Activated gamma-delta T cell treated with anti-CD3 and anti-CD28 coated beads, Interleukin-2, amount 50 U/mL, for 16 hours (primary cell): ENCODE measurements around the gene GNL3.
"Not testable (repeated sequence)": the region's sequence is repeated elsewhere in the genome, so short reads cannot be mapped to it uniquely, and the experiment has no call there.

ENCODE experiments used
- DNase-seq: peaks from one replicate; pipeline ENCODE4 v3.0.0-alpha.2; 2020; ENCODE audit warnings: low read depth

The GNL3 gene, protein sequence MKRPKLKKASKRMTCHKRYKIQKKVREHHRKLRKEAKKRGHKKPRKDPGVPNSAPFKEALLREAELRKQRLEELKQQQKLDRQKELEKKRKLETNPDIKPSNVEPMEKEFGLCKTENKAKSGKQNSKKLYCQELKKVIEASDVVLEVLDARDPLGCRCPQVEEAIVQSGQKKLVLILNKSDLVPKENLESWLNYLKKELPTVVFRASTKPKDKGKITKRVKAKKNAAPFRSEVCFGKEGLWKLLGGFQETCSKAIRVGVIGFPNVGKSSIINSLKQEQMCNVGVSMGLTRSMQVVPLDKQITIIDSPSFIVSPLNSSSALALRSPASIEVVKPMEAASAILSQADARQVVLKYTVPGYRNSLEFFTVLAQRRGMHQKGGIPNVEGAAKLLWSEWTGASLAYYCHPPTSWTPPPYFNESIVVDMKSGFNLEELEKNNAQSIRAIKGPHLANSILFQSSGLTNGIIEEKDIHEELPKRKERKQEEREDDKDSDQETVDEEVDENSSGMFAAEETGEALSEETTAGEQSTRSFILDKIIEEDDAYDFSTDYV

DNA sequence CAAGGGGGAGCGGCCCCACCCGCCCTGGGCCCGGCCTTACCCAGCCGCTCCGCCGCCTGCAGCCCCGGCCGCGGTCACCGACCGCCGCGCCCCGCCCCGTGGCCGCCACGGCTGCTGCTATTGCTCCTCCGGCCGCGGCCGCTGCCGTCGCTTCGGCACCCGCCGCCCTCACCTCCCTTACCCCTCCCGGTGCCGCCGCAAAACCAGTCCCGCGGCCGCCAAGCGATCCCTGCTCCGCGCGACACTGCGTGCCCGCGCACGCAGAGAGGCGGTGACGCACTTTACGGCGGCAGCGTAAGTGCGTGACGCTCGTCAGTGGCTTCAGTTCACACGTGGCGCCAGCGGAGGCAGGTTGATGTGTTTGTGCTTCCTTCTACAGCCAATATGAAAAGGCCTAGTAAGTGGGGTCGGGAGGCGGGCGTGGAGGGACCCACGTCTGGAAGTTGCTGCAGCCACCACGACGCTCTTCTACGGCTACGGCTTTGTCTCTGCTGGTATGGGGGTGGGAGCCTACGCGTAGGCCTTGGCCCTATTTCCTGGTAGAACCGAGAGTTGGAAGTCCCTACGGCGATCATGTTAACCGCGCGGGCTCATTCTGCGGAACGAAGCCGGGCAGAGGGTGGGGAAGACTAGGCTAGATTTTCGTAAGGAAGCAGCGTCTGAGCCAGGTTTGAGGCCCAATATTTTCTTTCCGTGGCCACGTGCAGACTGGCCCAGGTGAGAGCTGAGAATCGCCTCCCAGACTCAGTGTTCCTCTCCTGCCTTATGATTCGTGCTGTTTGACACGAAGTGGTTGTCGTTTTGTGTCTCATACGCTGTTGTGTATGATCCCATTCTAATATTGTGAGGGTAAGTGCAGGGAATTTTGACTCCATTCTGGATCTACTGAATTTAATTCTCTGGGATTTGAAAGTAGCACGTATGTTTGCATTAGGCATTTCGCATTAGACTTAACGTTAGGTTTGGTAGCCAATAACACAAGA lies at the start of gene GNL3, which contains the start of gene PBRM1:
TSS of gene GNL3 (plus strand) at position 324 of the 983 bp plus-strand sequence. CDS start at position 385, 61 bp downstream.
TSS of gene PBRM1 (minus strand) at position 205 of the 983 bp plus-strand sequence.
- peak; percentile 85 for DNase-seq

DNA sequence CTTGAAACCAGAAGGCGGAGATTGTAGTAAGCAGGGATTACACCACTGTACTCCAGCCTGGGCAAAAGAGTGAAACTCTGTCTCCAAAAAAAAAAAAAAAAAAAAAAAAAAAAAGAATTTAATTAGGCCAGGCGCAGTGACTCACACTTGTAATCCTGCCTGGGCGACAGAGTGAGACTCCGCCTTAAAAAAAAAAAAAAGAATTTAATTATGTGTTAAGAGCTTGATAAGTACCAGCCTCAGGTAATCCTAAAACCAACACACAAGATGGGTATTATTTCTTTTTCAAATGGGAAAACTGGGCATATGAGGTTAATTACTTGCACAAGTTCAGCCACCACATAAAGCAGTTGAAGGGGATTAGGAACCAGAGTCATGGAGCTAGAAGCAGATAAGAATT lies 49.2 kb upstream of the GNL3 start:
- DNase-seq = no peak

DNA sequence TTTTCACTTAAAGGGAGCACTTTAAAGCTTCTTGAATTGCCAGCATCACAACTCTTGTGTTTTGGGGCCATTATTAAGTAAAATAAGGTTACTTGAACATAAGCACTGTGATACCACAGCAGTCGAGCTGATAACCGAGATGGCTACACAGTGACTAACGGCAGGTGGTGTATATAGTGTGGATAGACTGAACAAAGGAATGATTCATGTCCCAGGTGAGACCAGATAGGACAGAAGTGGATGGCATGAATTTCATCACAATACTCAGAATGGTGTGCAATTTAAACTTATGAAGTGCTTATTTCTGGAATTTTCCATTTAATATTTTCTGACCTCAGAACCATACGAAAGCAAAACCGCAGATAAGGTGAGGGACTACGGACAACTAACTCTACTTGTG lies 40.3 kb upstream of the GNL3 start:
- no peak for DNase-seq

DNA sequence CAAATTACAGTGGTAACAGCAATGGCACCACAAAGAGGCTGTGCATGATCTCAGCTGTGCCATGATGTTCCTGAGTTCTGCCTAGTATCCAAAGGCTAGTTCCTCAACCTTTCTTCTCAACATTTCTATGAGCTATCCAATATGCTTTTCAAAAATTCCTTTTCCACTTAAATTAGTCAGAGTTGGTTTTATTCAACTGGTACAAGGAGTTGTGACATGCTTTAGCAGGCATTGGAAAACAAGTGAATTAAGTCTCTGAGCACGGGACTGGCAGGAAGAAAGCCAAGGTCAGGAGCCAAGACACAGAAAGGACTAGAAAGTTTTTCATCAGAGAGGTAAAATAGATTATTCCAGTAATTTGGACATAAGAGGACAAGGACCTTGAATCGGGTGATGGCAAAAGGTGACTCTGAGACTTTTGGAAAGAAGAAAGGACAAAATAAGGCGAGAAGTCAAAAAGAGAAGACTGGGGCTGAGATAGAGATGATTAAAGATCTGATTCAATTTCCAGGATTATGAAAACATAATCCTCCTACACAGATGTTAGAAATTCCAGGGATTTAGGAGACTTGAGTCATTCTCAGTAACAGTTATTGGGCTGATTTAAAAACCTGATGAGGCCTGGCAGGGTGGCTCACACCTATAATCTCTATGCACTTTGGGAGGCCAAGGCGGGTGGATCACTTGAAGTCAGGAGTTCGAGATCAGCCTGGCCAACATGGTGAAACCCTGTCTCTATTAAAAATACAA lies 36.2 kb upstream of the GNL3 start:
- no peak for DNase-seq

DNA sequence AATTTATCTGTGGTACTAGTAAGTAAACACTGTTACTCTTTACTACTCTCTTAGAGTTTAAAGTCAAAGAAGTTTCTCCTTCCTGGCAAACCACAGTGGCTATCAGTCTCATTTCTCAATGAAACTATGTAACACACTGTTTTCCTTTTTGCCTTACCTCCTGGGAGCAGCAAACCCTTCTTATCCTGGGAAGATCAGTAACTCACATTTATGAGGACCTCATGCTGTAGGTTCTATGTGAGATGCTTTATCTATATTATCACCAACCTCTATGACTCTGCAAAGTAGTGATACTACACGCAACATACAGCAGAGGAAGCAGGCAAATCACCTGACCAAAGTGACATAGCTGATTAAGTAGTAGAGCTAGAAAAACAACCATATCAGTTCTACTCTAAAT lies 35.4 kb upstream of the GNL3 start:
- DNase-seq = no peak

DNA sequence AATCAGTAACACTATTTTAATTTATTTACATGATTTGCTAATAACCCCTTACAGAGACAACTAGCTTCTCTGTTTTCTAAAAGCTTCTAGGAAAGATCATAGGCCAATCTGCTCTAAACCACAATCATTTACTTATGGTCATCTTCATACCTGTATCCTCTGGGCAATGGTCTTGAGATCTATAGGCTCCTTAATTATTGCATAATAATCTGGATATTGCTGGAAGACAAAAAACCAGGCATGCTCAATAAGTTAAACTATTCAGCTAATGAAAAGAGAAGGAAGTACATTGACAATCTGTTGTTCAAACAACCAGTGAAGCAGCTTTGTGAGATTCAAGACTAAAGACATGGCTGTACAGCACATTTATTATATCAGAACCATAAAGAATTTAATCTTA lies 34.2 kb upstream of the GNL3 start:
- DNase-seq = no peak

DNA sequence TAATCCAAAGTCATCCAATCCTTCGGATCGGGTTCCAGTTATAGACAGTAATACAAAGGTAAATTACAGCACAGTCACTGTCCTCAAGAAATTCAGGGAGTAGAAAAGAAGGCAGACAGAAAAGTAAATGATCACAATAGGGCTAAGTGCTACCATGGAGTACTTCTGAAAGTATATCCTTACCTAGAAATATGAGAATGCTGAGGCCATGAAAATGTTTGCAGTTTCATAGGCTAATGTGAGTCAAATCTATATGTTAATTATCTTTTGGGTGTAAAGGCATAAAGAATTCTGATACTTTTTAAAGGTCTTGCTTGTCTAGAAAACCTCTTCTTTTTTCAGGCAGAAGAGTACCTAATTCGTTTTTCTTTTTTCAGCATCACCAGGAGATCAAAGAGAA lies 29.9 kb upstream of the GNL3 start:
- no peak for DNase-seq

DNA sequence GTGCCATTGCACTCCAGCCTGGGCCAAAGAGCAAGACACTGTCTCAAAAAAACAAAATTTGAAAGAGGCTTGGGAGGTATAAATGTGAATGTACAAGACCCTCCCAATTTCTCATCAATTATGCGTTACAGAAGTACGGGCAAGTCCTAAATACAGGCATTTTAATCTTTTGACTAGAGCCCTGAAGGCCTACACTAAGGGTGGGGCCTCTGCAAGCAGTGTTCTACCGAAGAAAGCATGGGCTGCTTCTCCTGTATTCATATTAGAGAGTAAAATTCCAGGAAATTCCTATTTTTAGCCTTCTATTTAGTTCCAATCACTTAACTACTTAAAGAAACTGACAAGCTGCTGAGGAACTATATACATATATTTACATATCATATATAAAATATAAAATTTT lies 25.8 kb upstream of the GNL3 start:
- DNase-seq = no peak

DNA sequence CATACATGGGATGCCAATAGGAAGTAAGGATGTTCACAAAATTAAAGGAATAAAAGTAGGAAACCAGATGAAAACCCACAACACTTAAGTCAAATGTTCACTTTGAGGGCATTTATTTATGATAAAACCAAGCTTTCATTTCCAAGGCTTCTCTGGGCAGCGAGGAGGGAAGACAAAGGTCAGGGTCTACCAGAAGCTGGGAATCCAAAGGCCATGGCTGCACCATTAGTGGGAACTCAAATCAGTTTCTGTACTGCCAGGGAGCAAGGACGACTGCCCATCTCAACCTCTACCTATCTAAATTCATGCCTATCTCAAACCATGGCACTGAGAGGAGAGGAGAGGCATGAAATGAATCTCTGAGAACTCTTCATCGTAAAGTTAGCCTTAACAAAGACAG lies 22.7 kb upstream of the GNL3 start:
- no peak for DNase-seq

DNA sequence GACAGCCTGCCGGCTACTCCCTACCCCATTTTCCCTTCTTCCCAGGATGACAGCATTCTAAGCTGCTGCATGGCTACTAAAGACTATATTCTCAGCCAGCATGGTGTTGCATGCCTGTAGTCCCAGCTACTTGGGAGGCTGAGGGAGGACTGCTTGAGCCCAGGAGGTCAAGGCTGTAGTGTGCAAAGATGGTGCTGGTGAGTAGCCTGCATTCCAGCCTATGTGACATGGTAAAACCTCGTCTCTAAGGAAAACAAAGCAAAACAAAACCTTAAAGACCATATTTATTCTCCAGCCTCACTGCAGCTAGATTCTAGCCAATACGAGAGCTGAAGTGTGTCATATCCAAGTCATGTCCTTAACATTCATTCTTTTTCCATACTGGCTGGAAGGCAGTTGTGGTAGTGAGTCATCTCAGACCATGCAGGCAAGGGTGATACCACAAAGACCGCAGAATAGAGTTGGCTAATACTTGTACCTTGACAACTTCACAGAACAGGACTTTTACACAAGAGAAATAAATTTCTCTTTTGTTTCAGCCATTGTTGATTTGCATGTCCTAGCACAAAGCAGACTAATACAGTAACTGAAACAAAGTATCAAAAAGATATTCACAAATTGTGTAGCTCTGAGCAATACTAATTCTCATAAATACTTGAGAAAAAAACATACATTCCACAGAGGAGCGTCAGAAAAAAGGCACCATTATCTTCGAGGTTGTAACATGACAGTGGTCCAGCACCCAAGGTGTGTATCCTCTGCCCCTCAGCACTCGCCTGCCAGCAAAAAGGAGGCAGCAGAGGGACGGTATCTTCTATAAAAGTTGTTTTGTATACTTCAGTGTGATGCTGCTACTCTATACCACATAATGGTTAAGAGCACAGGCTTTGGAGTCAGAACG lies 15.0 kb upstream of the GNL3 start:
- DNase-seq = no peak

DNA sequence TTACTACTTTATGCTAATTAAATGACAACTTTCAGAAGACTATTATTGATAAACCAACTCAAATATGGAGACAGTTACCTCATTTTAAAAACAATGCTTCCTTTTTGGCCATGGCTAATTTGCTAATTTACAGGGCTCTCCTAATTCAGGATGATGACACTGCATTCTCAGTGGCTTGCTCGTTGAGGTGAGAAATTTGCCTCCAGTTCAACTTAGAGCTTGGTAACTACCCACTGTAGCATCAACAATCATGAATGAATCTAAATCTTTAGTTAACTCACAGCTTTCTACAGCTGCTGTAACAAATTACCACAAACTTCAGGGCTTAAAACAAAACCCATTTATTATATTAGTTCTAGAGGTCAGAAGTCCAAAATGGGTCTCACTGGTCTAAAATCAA lies 14.2 kb upstream of the GNL3 start:
- DNase-seq = no peak

DNA sequence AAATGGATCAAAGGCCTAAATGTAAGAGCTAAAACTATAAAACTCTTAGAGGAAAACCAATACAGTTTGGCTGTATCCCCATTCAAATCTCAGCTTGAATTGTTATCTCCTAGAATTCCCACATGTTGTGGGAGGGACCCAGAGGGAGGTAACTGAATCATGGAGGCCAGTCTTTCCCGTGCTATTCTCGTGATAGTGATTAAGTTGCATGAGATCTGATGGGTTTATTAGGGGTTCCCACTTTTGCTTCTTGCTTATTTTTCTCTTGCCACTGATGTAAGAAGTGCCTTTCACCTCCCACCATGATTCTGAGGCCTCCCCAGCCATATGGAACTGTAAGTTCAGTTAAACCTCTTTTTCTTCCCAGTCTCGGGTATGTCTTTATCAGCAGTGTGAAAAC lies 9.6 kb upstream of the GNL3 start:
- DNase-seq = not testable (repeated sequence)

DNA sequence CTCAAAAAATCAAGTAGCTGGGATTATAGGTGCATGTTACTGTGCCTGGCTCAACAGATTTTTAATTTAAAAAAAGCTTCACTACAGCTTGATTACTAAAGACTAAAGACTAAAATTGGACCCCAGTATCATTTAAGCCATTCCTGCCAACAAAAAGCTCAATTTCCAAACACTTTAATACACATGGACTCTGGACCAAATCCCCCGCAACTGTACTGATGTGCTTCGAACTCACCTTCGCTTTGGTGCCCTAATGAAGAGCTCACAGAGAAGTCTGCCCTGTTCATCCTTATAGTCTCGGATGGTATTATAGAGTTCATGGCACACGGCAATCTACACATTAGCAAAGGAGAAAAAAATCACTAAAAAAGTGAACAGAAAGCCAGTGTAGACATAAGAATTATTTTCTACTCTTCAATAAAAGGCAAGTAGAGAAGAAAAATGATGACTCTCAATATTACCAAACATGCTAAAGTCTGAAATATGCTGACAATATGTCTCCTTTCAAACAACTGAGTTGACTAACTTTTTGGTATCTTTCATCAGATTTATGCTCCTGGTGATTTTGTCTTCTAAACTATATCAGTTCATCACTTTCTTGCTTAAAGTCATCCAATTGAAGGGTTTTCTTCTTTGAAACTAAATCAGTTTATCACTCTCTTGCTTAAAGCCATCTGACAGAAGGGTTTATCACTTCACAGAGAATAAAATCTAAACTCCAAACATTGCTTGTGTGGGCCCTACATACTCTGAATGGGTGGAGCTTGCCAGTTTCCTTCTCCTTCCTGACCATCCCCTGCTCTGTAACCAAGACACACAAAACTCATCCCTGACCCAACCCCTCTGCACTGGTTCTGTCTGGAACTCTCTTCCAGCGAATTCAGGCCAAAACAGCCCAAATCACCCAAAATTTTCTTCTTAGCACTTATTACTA lies 7.3 kb upstream of the GNL3 start:
- no peak for DNase-seq

DNA sequence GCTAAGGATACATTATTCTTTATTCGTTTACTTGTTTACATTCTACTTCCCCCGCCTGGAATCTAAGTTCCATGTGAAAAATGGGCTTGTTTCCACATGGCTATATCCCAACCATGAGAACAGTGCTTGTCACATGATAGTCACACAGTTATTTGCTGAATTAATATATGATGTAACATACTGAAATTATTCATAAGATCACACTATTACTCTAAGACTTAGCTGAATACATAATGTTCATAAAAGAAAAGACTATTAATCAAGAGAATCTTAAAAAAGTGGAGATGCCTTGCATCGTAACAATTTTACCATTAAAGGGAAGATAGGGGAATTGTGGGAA lies 6.7 kb upstream of the GNL3 start:
- no peak for DNase-seq

DNA sequence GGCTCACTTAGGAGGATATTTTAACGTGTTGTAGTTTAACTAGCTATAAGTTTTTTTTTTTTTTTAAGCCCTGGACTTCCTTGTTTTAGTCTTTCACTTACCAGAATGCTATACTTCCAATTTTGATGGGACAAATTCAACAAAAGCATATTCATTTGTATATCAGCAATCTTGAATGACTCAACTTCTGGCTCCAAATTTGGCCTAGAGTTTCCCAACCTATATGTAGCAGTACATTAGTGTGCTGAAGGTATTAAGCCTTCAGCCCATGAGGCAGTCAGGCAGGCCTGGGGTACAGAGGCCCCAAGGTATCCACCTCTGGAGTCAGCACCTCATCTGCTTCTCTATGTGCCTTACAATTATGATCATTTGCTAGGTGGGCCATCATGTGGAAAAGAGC lies 6.0 kb upstream of the GNL3 start:
- DNase-seq = no peak

DNA sequence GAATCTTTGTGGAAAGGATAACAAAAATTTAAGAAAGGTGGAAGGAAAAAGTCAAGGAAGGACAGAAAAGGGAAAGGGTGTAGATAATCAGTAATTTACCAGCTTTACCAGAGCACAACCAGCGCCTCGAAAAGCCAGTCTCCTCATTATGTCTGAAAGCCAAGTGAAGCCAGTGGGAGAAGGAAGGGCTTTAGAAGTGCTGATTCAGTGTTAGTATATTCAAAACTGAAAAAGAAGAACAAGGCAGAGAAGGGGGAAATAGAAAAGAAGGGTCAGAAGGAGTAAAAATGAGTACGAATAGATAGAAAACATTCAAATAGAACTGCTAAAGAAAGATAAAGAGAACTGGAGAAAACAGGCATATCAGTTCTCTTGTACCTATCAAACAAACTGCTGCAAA lies 4.2 kb upstream of the GNL3 start:
- no peak for DNase-seq

DNA sequence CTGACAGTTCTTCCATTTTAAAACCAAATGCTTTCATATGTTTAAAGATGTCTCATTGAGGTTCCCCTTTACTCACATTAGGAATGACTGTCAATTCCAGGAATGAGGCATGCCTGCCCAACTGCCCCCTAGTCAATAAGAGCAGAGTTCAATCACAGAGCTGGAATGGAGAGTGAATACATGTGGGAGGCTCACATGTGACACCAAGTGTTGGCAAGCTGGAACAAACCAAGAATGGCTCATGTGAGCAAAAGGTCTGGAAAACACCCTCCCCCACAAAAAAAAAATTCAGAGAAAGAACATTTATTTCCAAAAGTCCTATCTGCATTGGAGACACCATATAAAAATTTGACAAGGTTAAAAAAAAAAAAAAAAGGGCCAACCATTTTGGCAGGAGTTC lies 3.8 kb upstream of the GNL3 start:
- DNase-seq = no peak

DNA sequence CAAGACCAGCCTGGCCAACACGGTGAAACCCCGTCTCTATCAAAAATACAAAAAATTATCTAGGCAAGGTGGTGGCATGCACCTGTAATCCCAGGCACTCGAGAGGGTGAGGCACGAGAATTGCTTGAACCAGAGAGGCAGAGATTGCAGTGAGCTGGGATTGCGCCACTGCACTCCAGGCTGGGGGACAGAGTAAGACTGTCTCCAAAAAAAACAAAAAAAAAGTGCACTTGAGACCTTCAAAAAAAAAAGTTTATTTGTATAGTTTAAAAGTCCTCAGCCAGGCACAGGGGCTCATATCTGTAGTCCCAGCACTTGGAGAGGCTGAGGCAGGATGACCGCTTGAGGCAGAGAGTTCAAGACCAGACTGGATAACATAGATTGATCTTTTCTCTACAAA lies 2.2 kb upstream of the GNL3 start:
- DNase-seq = no peak

DNA sequence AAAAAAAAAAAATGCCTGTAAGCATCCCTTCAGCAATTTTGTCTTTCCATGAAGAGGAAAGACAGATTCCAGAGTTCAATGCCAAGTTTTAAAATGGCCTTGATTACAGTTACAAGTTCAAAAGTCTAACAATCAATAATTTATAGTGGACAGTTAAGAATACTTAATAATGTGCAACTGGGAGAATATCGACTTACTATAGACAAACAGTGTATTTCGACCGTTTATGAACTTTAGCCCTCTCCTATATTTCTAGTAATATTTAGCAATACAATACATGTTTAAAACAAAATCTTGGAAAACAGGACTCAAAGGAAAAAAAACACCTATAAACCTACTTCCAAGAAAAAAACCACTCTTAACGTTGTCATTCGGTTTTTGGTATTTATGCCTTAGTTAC lies 1.6 kb upstream of the GNL3 start:
- DNase-seq = no peak

DNA sequence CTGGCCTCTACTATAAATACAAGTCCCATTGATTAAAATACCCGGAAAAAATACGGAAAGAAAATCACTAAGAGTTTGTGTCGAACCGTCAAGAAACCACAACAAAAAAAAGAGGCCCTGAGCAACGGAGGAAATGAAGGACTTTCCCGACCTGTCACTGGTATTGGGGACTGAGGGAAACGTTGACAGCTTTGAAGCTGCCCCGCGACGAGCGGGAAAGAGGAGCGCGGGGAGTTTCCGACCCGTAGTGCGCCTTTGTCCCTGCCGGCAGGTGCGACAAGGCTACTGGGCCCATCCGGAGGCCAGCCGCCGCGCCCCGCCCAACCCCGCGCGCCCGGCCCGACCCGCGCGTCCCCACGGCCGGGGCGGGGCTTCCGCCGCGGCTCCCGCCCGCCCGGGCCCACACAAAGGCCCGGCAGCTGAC lies 535 bp upstream of the GNL3 start:
- peak; percentile 60 for DNase-seq
